GM12801 (cell line): Measurements from ENCODE around the gene SLC16A6.

ENCODE experiments used
- CTCF ChIP-seq: IDR thresholded peaks from one replicate; pipeline ENCODE4 v1.5.1; 2011; ENCODE audit warnings: control low read depth; ENCODE audit not compliant: insufficient read length; ENCODE audit errors: extremely low read depth

The SLC16A6 gene

GRCh38 chr17:68318103-68318991, 27.4 kb upstream of the SLC16A6 start:
- TF ChIP-seq CTCF, result no peak

GRCh38 chr17:68317458-68317857, 26.5 kb upstream of the SLC16A6 start:
- no peak for TF ChIP-seq CTCF

- no peak for TF ChIP-seq CTCF
These were observed 25.0 kb upstream of the SLC16A6 start for GRCh38 chr17:68315930-68316329.

GRCh38 chr17:68314916-68315535, 24.1 kb upstream of the SLC16A6 start:
- no peak for TF ChIP-seq CTCF

GRCh38 chr17:68310152-68310551, 19.2 kb upstream of the SLC16A6 start:
- TF ChIP-seq CTCF, result no peak

- no peak for TF ChIP-seq CTCF
These were observed 16.5 kb upstream of the SLC16A6 start for GRCh38 chr17:68307443-68307842.

- no peak for TF ChIP-seq CTCF
These were observed 15.9 kb upstream of the SLC16A6 start for GRCh38 chr17:68306819-68307218.
